B cell (primary cell): ENCODE data around the gene ULK1. TPM values are rescaled to one million over a fixed set of nuclear protein-coding genes. Genes with fewer than 3 reads are reported as not detected.

Source experiments
- ATAC-seq: fragments of 200-7000 bp; cut with Tn5 transposase; one replicate; pipeline ENCODE4 v1.10.0; 2021; ENCODE audit warnings: low read depth, mild to moderate bottlenecking, moderate number of reproducible peaks, moderate library complexity
- CTCF ChIA-PET: fragments of 350-600 bp; sonication (Branson Sonifier 250); formaldehyde crosslinking; loops from one replicate; lab custom pipeline; 2021; ENCODE audit warnings: antibody characterized with exemption, inconsistent platforms; lab: Charles Lee
- POLR2A ChIA-PET: fragments of 350-600 bp; sonication (Branson Sonifier 250); formaldehyde crosslinking; loops from one replicate; lab custom pipeline; 2021; ENCODE audit warnings: antibody characterized with exemption; lab: Charles Lee
- DNase-seq: peaks from one replicate; pipeline ENCODE4 v3.0.0; 2013
- H2AFZ ChIP-seq: 2 replicates; pipeline ENCODE4 v1.6.1; 2012; ENCODE audit warnings: mild to moderate bottlenecking, low read depth, low read length; ENCODE audit not compliant: insufficient read depth, poor library complexity, severe bottlenecking
- H3K27ac ChIP-seq, 2 donors: 1 replicate in 1 of 2; 2 replicates in 1 of 2; pipeline ENCODE4 v1.5.1; 2012 to 2013; ENCODE audit warnings: low read length in 2 of 2, mild to moderate bottlenecking in 2 of 2, moderate library complexity in 1 of 2
- H3K27me3 ChIP-seq, 4 experiments: fragments of 200-600 bp in 1 of 4; sonication (generic) in 1 of 4; replicated peaks in 1 of 4; 1 replicate in 2 of 4; 2 replicates in 2 of 4; pipeline versions ENCODE4 v1.6.1 to v1.7.0; 2013 to 2016; ENCODE audit warnings: low read length in 3 of 4, mild to moderate bottlenecking in 2 of 4, mixed read lengths in 1 of 4, moderate library complexity in 1 of 4; ENCODE audit not compliant: insufficient read depth in 4 of 4, control insufficient read depth in 3 of 4; ENCODE audit errors: control extremely low read depth in 1 of 4
- H3K36me3 ChIP-seq, 2 experiments: replicated peaks in 1 of 2; 1 replicate in 1 of 2; 2 replicates in 1 of 2; pipeline versions ENCODE4 v1.6.1 to v1.7.1; 2013; ENCODE audit warnings: low read length in 1 of 2; ENCODE audit not compliant: insufficient read depth in 2 of 2, control insufficient read depth in 1 of 2; ENCODE audit errors: control extremely low read depth in 1 of 2, extremely low read depth in 1 of 2
- H3K4me1 ChIP-seq, 2 donors: fragments of 200-600 bp in 1 of 2; sonication (generic) in 1 of 2; 1 replicate in 1 of 2; 2 replicates in 1 of 2; pipeline versions ENCODE4 v1.5.1 to v1.6.1; 2013 to 2017; ENCODE audit warnings: low read length in 2 of 2; ENCODE audit not compliant: control insufficient read depth in 2 of 2, insufficient read depth in 2 of 2
- H3K4me2 ChIP-seq: replicated peaks from 2 replicates; pipeline ENCODE3; 2012; ENCODE audit warnings: mild to moderate bottlenecking, low read depth, low read length; ENCODE audit not compliant: poor library complexity, severe bottlenecking
- H3K4me3 ChIP-seq, 5 experiments: fragments of 200-600 bp in 1 of 5; sonication (generic) in 1 of 5; 1 replicate in 3 of 5; 2 replicates in 2 of 5; pipeline versions ENCODE4 v1.5.1 to v1.7.0; 2011 to 2016; ENCODE audit warnings: low read length in 4 of 5, mild to moderate bottlenecking in 4 of 5, low read depth in 2 of 5, control low read depth in 1 of 5, moderate library complexity in 1 of 5; ENCODE audit not compliant: insufficient read depth in 1 of 5; ENCODE audit errors: control extremely low read depth in 1 of 5, extremely low read depth in 1 of 5
- H3K79me2 ChIP-seq: fragments of 200-600 bp; sonication (generic); one replicate; pipeline ENCODE4 v1.6.0; 2016; ENCODE audit warnings: low read length; ENCODE audit not compliant: control insufficient read depth, insufficient read depth
- H3K9ac ChIP-seq: fragments of 200-600 bp; sonication (generic); 2 replicates; pipeline ENCODE4 v1.6.1; 2017; ENCODE audit warnings: mild to moderate bottlenecking, low read length, moderate library complexity
- H3K9me3 ChIP-seq, 3 donors: one replicate each; pipeline versions ENCODE4 v1.6.1 to v1.7.1; 2013; ENCODE audit warnings: low read length in 2 of 3; ENCODE audit not compliant: control insufficient read depth in 2 of 3, insufficient read depth in 1 of 3; ENCODE audit errors: control extremely low read depth in 1 of 3
- H4K20me1 ChIP-seq: 2 replicates; pipeline ENCODE4 v1.6.0; 2012; ENCODE audit warnings: mild to moderate bottlenecking, low read length; ENCODE audit not compliant: insufficient read depth, control insufficient read depth, poor library complexity, severe bottlenecking
- H3K27ac Mint-ChIP-seq: one replicate; pipeline ENCODE4 v1.8.0; 2021; ENCODE audit warnings: mixed read lengths
- H3K27me3 Mint-ChIP-seq: one replicate; pipeline ENCODE4 v1.8.0; 2021; ENCODE audit warnings: mixed read lengths
- H3K4me1 Mint-ChIP-seq: one replicate; pipeline ENCODE4 v1.8.0; 2021; ENCODE audit warnings: mixed read lengths
- H3K4me3 Mint-ChIP-seq: one replicate; pipeline ENCODE4 v1.8.0; 2021; ENCODE audit warnings: mixed read lengths
- H3K9me3 Mint-ChIP-seq: one replicate; pipeline ENCODE4 v1.8.0; 2022; ENCODE audit warnings: mixed read lengths; ENCODE audit not compliant: insufficient read depth
- CTCF ChIP-seq: fragments of 200-600 bp; IDR thresholded peaks from one replicate; pipeline ENCODE4 v1.8.0; 2022; ENCODE audit warnings: antibody characterized with exemption, mild to moderate bottlenecking
- EZH2 ChIP-seq: IDR thresholded peaks from 2 replicates; pipeline ENCODE4 v1.6.1; 2012; ENCODE audit warnings: borderline replicate concordance, low read depth, mild to moderate bottlenecking, moderate library complexity, low read length; ENCODE audit not compliant: insufficient read depth, poor library complexity, severe bottlenecking
- WGBS: methylation state at CpG from one replicate; pipeline ENCODE4 v1.1.5; 2013; ENCODE audit warnings: missing lambda C conversion rate; ENCODE audit not compliant: insufficient coverage; 5-methylcytosine and 5-hydroxymethylcytosine counted together
- intact Hi-C: fragments of 100-400 bp; cut with micrococcal nuclease; formaldehyde crosslinking; loops from one replicate; pipeline ENCODE4 v1.10.0; 2022
- polyA plus RNA-seq: library from polyadenylated mRNA; depleted of rRNA; stranded (reverse); fragments of >200 nt; gene quantifications from 2 replicates; pipeline ENCODE4 v1.2.3, GENCODE V29; 2012
- total RNA-seq, 2 donors: library from RNA; stranded (reverse); fragments of 120-200 nt in 1 of 2; gene quantifications; 1 replicate in 1 of 2; 2 replicates in 1 of 2; pipeline versions ENCODE4 v1.2.3 to v1.2.4, GENCODE V29; 2013 to 2022

The ULK1 gene
- total and polyA plus RNA-seq, 2 donors (not counting 1 experiment from before 2014, with no cell fraction given), result 38.9 to 59.5 TPM

- CTCF ChIA-PET, result no interaction called here
- Histone ChIP-seq H4K20me1 (peaks cover 27% of the 10 kb centered on the region), H3K36me3 (peaks cover 2 to 8% of the 10 kb centered on the region in 2 experiments), H3K4me3 (no peak overlapping the region), H3K4me1 (peaks cover 18 to 23% of the 10 kb centered on the region in 2 donors), H3K9ac (no peak overlapping the region), H3K27me3 (no peaks in the 10 kb centered on the region), H3K4me2 (peak overlapping the region; percentile 98), H3K9me3 (peaks cover 0 to 4% (median 0%) of the 10 kb centered on the region in 3 donors), H2AFZ (no peak overlapping the region), H3K79me2 (peaks cover 35% of the 10 kb centered on the region), H3K27ac (no peak overlapping the region)
- Mint-ChIP-seq H3K27me3 (peaks cover 7% of the 10 kb centered on the region), H3K27ac (no peak overlapping the region), H3K4me1 (peaks cover 21% of the 10 kb centered on the region), H3K4me3 (peak overlapping the region; percentile 71), H3K9me3 (no peaks in the 10 kb centered on the region)
- WGBS, result 100% methylated on average over 1 of the region's 19 CpGs
- ATAC-seq (no peak), DNase-seq (no peak)
- POLR2A ChIA-PET, result no interaction called here
- TF ChIP-seq CTCF, result no peak
- TF ChIP-seq EZH2, result no peak
- intact Hi-C loops, result loop anchor here (1.0 to 10.0 kb wide), 3 partner anchors 36 to 129 kb away; partner anchors contain the start of genes EP400 and PUS1
Observed at GRCh38 chr12:131893605-131894312, 663 bp upstream of the ULK1 start.
